PC-3 (cell line): ENCODE measurements around the gene TPD52L1. TPM values are rescaled to one million over a fixed set of nuclear protein-coding genes. Genes with fewer than 3 reads are reported as not detected.

Source experiments
- ATAC-seq: fragments of 200-7000 bp; cut with Tn5 transposase; 2 replicates; pipeline ENCODE4 v1.9.1; 2020; ENCODE audit warnings: mild to moderate bottlenecking, moderate library complexity
- BruUV-seq: library from RNA; stranded (reverse); fragments of 400-500 nt; replicated peaks from 2 replicates; lab custom pipeline; 2021; lab: Mats Ljungman, UMichigan
- CTCF ChIA-PET: fragments of 300-600 bp; sonication (Branson Sonifier 250); formaldehyde crosslinking; loops from one replicate; lab custom pipeline; 2022; ENCODE audit warnings: antibody characterized with exemption; lab: Charles Lee
- POLR2A ChIA-PET: fragments of 300-600 bp; sonication (Branson Sonifier 250); formaldehyde crosslinking; loops from one replicate; lab custom pipeline; 2022; ENCODE audit warnings: antibody characterized with exemption; ENCODE audit not compliant: unreplicated experiment; lab: Charles Lee
- DNase-seq: peaks from one replicate; pipeline ENCODE4 v3.0.0-alpha.2; 2015
- H2AFZ ChIP-seq: fragments of 300-600 bp; sonication (generic); 2 replicates; pipeline ENCODE4 v1.6.0; 2016; ENCODE audit warnings: antibody characterized with exemption, low read length
- H3F3A ChIP-seq: fragments of 300-600 bp; sonication (generic); one replicate; pipeline ENCODE4 v1.6.0; 2017; ENCODE audit warnings: antibody characterized with exemption, low read length, control low read depth, mild to moderate bottlenecking; ENCODE audit not compliant: unreplicated experiment
- H3K27ac ChIP-seq: fragments of 300-600 bp; sonication (generic); 2 replicates; pipeline ENCODE4 v1.5.1; 2016; ENCODE audit warnings: mild to moderate bottlenecking, low read length
- H3K27me3 ChIP-seq: fragments of 300-600 bp; sonication (generic); 2 replicates; pipeline ENCODE4 v1.6.1; 2016; ENCODE audit warnings: low read length, mixed read lengths
- H3K36me3 ChIP-seq: fragments of 300-600 bp; sonication (generic); 2 replicates; pipeline ENCODE4 v1.6.1; 2016; ENCODE audit warnings: low read depth, mixed run types, low read length, mixed read lengths
- H3K4me1 ChIP-seq: fragments of 300-600 bp; sonication (generic); 2 replicates; pipeline ENCODE4 v1.5.1; 2016; ENCODE audit warnings: low read length; ENCODE audit not compliant: insufficient read depth
- H3K4me2 ChIP-seq: fragments of 300-600 bp; sonication (generic); 2 replicates; pipeline ENCODE4 v1.6.0; 2016; ENCODE audit warnings: low read length
- H3K4me3 ChIP-seq: fragments of 300-600 bp; sonication (generic); 2 replicates; pipeline ENCODE4 v1.5.1; 2016; ENCODE audit warnings: mild to moderate bottlenecking, low read length, mixed read lengths
- H3K79me2 ChIP-seq: fragments of 300-600 bp; sonication (generic); 2 replicates; pipeline ENCODE4 v1.6.1; 2017; ENCODE audit warnings: low read length, mixed read lengths
- H3K9ac ChIP-seq: fragments of 300-600 bp; sonication (generic); 2 replicates; pipeline ENCODE4 v1.6.0; 2016; ENCODE audit warnings: mild to moderate bottlenecking, low read length
- H3K9me2 ChIP-seq: fragments of 300-600 bp; sonication (generic); replicated peaks from 2 replicates; pipeline ENCODE4 v1.6.1; 2016; ENCODE audit warnings: mixed run types, low read length, mixed read lengths
- H3K9me3 ChIP-seq: fragments of 300-600 bp; sonication (generic); 2 replicates; pipeline ENCODE4 v1.6.1; 2016; ENCODE audit warnings: low read length, mixed read lengths
- H4K20me1 ChIP-seq: fragments of 300-600 bp; sonication (generic); 2 replicates; pipeline ENCODE4 v1.6.1; 2016; ENCODE audit warnings: low read length, mixed read lengths
- EZH2 ChIP-seq: fragments of 300-600 bp; sonication (generic); IDR thresholded peaks from one replicate; pipeline ENCODE4 v1.6.1; 2017; ENCODE audit warnings: antibody characterized with exemption, mild to moderate bottlenecking, low read length; ENCODE audit not compliant: unreplicated experiment
- EZH2phosphoT487 ChIP-seq: fragments of 300-600 bp; sonication (generic); IDR thresholded peaks from 2 replicates; pipeline ENCODE4 v1.6.1; 2018; ENCODE audit warnings: mild to moderate bottlenecking, antibody characterized with exemption, low read length, borderline replicate concordance
- intact Hi-C: fragments of 100-400 bp; cut with micrococcal nuclease; formaldehyde crosslinking; loops from 2 replicates; pipeline ENCODE4 v1.9.0; 2023
- total RNA-seq: library from RNA; depleted of rRNA; stranded (reverse); fragments of >200 nt; gene quantifications from 2 replicates; pipeline ENCODE4 v1.2.3, GENCODE V29; 2014
- TF ChIP-seq, protein P1 (sequence below): fragments of 300-600 bp; sonication (generic); conservative IDR thresholded peaks from 2 replicates; pipeline ENCODE4 v1.5.1; 2017; ENCODE audit warnings: antibody characterized with exemption, low read depth, mild to moderate bottlenecking, low read length

Gene TPD52L1
- total RNA-seq, 1 experiment from 2014 or later: 39.4 TPM

DNA sequence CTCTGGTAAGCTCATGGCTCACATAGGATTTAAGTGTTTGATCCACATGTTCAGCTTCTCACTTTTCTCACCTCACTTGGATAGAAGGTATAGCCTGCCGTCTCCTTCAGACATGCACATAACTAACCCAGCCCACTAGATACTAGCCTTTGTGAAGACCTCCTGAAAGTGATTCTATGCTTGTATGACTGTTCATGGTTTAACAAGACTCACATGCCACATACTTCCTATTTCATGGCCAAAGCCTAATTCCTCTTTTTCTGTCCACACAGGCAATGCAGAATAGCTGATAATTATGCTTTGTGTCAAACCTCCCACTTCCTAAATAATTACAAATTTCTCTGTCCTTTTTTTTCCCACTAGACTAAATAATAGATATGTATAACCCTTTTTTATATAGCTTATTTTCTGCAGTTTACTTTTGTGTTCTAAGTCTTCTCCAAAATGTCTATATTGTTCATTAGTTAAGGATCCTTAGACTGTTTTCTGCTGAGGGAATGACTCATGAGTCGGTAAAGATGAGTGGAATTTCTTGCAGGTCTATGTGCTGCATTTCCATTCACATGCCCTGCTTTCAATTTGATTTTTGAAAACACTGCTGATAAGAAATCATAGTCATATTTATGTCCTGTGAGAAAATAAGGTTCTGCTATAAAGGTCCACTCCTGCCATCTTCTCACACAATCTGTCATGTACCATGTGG, 105.2 kb downstream of the TPD52L1 start:
- Histone ChIP-seq H3K9ac (0 out of 2 replicates have a peak overlapping the region, but pooled peaks have one; percentile 8), H2AFZ (no peak overlapping the region), H3K4me2 (peak overlapping the region; percentile 57), H3K4me1 (peaks cover 26% of the 10 kb centered on the region), H3K27ac (peak overlapping the region; percentile 79), H3K4me3 (peak overlapping the region; percentile 16; the same call in 1 of the 2 replicates), H3K9me2 (no peaks in the 10 kb centered on the region), H3K79me2 (no peaks in the 10 kb centered on the region), H4K20me1 (no peaks in the 10 kb centered on the region), H3K9me3 (no peaks in the 10 kb centered on the region), H3K27me3 (no peaks in the 10 kb centered on the region), H3F3A (no peaks in the 10 kb centered on the region), H3K36me3 (no peaks in the 10 kb centered on the region)
- intact Hi-C loops: loop anchor here (2.0 to 5.0 kb wide), 2 partner anchors 57 to 104 kb away; no protein-coding TSS in a partner anchor
- ChIA-PET POLR2A (no interaction called here), CTCF (no interaction called here)
- DNase-seq (peak; percentile 15), ATAC-seq (peak; percentile 53)
- TF ChIP-seq EZH2: no peak
- TF ChIP-seq, protein P1, sequence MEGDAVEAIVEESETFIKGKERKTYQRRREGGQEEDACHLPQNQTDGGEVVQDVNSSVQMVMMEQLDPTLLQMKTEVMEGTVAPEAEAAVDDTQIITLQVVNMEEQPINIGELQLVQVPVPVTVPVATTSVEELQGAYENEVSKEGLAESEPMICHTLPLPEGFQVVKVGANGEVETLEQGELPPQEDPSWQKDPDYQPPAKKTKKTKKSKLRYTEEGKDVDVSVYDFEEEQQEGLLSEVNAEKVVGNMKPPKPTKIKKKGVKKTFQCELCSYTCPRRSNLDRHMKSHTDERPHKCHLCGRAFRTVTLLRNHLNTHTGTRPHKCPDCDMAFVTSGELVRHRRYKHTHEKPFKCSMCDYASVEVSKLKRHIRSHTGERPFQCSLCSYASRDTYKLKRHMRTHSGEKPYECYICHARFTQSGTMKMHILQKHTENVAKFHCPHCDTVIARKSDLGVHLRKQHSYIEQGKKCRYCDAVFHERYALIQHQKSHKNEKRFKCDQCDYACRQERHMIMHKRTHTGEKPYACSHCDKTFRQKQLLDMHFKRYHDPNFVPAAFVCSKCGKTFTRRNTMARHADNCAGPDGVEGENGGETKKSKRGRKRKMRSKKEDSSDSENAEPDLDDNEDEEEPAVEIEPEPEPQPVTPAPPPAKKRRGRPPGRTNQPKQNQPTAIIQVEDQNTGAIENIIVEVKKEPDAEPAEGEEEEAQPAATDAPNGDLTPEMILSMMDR: no peak
- no TSS peak for BruUV-seq

DNA sequence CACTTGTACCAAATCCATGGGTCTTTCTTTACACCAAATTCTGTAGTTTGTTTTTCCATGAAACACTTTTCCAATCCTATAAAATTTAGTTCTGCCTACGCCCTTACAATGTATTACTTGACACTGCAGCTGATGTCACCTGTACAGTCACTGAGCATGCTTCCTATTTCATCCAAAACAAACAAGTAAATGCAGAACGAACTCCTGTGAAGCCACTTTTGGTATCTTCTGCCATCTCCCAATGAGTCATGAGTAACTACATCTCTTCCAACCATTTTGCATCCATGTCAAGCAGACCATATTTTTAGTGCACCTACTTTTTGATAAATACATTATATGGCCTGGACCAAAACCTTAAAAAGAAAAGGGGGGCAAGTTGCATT, 105.8 kb downstream of the TPD52L1 start:
- Histone ChIP-seq H3K36me3 (no peaks in the 10 kb centered on the region), H2AFZ (no peak overlapping the region), H3K27ac (peak overlapping the region; percentile 79), H3K4me1 (peaks cover 26% of the 10 kb centered on the region), H3F3A (no peaks in the 10 kb centered on the region), H3K4me3 (peak overlapping the region; percentile 16; the same call in 1 of the 2 replicates), H3K4me2 (peak overlapping the region; percentile 57), H3K9ac (no peak overlapping the region), H3K9me2 (no peaks in the 10 kb centered on the region), H3K9me3 (no peaks in the 10 kb centered on the region), H3K79me2 (no peaks in the 10 kb centered on the region), H3K27me3 (no peaks in the 10 kb centered on the region), H4K20me1 (no peaks in the 10 kb centered on the region)
- intact Hi-C loops: loop anchor here (2.0 to 5.0 kb wide), 2 partner anchors 57 to 105 kb away; no protein-coding TSS in a partner anchor
- ChIA-PET CTCF (no interaction called here), POLR2A (no interaction called here)
- peak; percentile 71 for DNase-seq
- TF ChIP-seq EZH2 (no peak), EZH2phosphoT487 (no peak)
- TF ChIP-seq, protein P1: no peak
- no TSS peak for BruUV-seq
- ATAC-seq: peak; percentile 91
